Measurements from ENCODE around the gene OSBPL6.

DNA sequence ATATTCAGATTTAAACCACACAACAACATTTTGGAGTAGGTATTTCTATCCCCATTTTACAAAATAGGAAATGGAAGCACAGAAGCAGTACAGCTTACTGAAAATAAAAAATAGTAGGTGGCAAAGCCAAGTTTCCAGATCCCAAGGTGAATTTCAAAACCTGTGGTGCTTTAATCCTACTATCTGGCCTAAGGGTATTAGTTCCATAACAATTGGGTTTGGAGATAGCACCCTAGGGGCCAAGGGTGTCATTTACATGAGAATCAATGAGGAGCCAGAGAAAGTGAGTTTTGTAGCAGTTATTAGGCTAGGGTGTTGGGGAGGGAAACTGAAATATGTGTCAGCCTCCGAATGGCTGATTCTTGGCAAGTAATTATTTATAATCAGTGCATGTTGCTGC lies 24.9 kb downstream of the OSBPL6 start:
- TF ChIP-seq, protein P1, sequence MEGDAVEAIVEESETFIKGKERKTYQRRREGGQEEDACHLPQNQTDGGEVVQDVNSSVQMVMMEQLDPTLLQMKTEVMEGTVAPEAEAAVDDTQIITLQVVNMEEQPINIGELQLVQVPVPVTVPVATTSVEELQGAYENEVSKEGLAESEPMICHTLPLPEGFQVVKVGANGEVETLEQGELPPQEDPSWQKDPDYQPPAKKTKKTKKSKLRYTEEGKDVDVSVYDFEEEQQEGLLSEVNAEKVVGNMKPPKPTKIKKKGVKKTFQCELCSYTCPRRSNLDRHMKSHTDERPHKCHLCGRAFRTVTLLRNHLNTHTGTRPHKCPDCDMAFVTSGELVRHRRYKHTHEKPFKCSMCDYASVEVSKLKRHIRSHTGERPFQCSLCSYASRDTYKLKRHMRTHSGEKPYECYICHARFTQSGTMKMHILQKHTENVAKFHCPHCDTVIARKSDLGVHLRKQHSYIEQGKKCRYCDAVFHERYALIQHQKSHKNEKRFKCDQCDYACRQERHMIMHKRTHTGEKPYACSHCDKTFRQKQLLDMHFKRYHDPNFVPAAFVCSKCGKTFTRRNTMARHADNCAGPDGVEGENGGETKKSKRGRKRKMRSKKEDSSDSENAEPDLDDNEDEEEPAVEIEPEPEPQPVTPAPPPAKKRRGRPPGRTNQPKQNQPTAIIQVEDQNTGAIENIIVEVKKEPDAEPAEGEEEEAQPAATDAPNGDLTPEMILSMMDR (IDR thresholded peaks at IDR 0.05): no peak
- TF ChIP-seq POLR2A (IDR thresholded peaks at IDR 0.05): no peak

All from right lobe of liver (tissue), 4 donors.